Prostate gland (tissue), 2 donors: ENCODE measurements around the gene PTPRT. TPM values are rescaled to one million over a fixed set of nuclear protein-coding genes. Genes with fewer than 3 reads are reported as not detected.

Experiments used
- DNase-seq: peaks from one replicate; pipeline ENCODE4 v3.0.0-alpha.2; 2019; ENCODE audit warnings: low spot score
- H3K27ac ChIP-seq, 2 donors: fragments of 200-600 bp; sonication (generic); 2 replicates each; pipeline ENCODE4 v1.5.1; 2017 to 2019
- H3K27me3 ChIP-seq: fragments of 200-600 bp; sonication (generic); replicated peaks from 2 replicates; pipeline ENCODE4 v1.5.1; 2019; ENCODE audit not compliant: insufficient read depth
- H3K36me3 ChIP-seq, 2 donors: fragments of 200-600 bp; sonication (generic); 1 replicate in 1 of 2; 2 replicates in 1 of 2; pipeline versions ENCODE4 v1.5.1 to v1.8.1; 2017 to 2019
- H3K4me1 ChIP-seq: fragments of 200-600 bp; sonication (generic); replicated peaks from 2 replicates; pipeline ENCODE4 v1.5.1; 2019
- H3K4me3 ChIP-seq, 2 donors: fragments of 200-600 bp; sonication (generic); 2 replicates each; pipeline ENCODE4 v1.5.1; 2017 to 2019
- H3K9me3 ChIP-seq: fragments of 200-600 bp; sonication (generic); 2 replicates; pipeline ENCODE4 v1.5.1; 2017
- POLR2A ChIP-seq: fragments of 450-650 bp; IDR thresholded peaks from one replicate; pipeline ENCODE4 v1.6.1; 2016; ENCODE audit warnings: antibody characterized with exemption, mild to moderate bottlenecking
- POLR2AphosphoS5 ChIP-seq: sonication (generic); formaldehyde crosslinking; IDR thresholded peaks from one replicate; pipeline ENCODE4 v1.6.1; 2017; ENCODE audit warnings: antibody characterized with exemption
- WGBS: methylation state at CpG from one replicate; pipeline ENCODE4 v1.1.5; 2018; 5-methylcytosine and 5-hydroxymethylcytosine counted together
- intact Hi-C: fragments of 100-400 bp; cut with DNase I; formaldehyde crosslinking; loops from one replicate; pipeline ENCODE4 v1.14.2; 2022
- total RNA-seq, 2 donors: library from RNA; depleted of rRNA; stranded (reverse); fragments of >200 nt; gene quantifications; one replicate each; pipeline ENCODE4 v1.1.0, GENCODE V29; 2016
- TF ChIP-seq, protein P1 (sequence below), 4 experiments: fragments of 200-600 bp in 2 of 4; fragments of 450-650 bp in 2 of 4; sonication (generic) in 2 of 4; IDR thresholded peaks; 1 replicate in 3 of 4; 2 replicates in 1 of 4; pipeline ENCODE4 v1.5.1; 2016 to 2019; ENCODE audit warnings: antibody characterized with exemption in 4 of 4, mild to moderate bottlenecking in 2 of 4, moderate library complexity in 2 of 4

Gene PTPRT
- total RNA-seq, 2 donors from 2014 or later: 1.5 to 3.5 TPM

DNA sequence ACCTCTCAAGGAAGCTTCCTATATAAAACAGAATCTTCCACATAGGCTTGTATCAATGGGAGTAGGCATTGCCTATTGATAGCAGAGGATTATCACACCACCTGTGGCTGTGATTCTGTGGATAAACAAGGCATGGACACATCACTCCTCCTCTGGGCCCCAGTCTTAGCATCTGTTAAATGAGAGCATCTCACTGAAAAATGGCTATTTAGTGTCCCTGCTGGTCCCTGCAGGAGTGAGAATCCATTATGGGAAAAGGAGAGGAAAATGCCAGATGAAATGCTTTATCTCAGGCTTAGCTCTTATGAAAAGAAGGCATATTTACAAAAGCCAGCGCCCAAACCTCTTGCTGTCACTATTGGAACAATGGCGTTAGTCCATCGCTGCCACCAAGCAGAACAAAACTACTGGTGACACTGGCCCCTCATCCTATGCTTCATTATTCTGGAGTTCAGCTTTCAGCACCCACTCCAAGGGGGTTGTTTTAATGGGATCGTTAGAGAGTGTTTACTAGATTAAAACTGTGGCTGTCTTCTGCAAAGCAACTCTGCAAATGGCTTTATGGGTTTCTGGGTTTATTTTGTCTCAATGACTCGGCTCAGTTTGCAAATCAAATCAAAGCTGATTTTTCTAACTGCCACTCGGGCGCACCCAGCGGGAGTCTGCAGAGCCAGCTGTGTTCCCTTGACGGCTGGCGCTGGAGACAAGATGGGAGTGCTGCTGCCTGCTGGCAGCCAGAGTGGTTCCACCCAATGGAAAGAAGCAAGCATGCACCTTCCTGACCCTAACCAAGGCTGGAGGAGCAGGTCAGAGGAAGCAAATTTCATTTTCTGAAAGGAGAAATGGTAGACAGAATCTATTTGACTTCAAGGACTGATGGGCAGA lies 912.7 kb downstream of the PTPRT start:
- Histone ChIP-seq H3K4me1 (no peaks in the 10 kb centered on the region), H3K4me3 (no peak overlapping the region), H3K9me3 (no peaks in the 10 kb centered on the region), H3K27me3 (no peaks in the 10 kb centered on the region), H3K27ac (no peak overlapping the region), H3K36me3 (no peaks in the 10 kb centered on the region)
- intact Hi-C loops: no loop called here
- 35% methylated on average over 10 of the region's 10 CpGs for WGBS
- no peak for DNase-seq
- no peak for TF ChIP-seq POLR2A
- TF ChIP-seq, protein P1, sequence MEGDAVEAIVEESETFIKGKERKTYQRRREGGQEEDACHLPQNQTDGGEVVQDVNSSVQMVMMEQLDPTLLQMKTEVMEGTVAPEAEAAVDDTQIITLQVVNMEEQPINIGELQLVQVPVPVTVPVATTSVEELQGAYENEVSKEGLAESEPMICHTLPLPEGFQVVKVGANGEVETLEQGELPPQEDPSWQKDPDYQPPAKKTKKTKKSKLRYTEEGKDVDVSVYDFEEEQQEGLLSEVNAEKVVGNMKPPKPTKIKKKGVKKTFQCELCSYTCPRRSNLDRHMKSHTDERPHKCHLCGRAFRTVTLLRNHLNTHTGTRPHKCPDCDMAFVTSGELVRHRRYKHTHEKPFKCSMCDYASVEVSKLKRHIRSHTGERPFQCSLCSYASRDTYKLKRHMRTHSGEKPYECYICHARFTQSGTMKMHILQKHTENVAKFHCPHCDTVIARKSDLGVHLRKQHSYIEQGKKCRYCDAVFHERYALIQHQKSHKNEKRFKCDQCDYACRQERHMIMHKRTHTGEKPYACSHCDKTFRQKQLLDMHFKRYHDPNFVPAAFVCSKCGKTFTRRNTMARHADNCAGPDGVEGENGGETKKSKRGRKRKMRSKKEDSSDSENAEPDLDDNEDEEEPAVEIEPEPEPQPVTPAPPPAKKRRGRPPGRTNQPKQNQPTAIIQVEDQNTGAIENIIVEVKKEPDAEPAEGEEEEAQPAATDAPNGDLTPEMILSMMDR (IDR thresholded peaks at IDR 0.05): no peak
- no peak for TF ChIP-seq POLR2AphosphoS5

DNA sequence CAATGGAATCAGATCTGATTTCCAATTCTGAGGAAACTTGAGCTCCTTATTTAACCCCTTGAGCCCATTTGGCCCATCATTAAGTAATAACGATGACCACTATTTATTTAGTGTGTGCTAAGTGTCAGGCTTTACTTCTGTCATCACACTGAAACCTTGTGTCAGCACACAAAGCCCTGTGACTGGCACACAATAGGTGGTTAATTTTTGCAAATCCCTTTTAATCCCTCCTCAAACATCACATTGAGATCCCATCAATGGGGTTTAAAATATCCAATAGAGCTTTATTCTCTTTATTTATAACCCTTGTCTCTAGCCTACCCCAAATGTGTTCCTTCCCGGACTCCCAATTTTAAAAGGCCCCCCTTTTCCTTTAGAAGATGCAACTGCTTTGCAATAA lies 914.7 kb downstream of the PTPRT start:
- TF ChIP-seq, protein P1 (IDR thresholded peaks at IDR 0.05): no peak
- TF ChIP-seq POLR2A (no peak), POLR2AphosphoS5 (no peak)
- 35% methylated on average over 2 of the region's 2 CpGs for WGBS
- no peak overlapping the region for H3K27ac ChIP-seq
- no peak overlapping the region for H3K4me3 ChIP-seq
- DNase-seq: no peak
- H3K4me1 ChIP-seq: no peaks in the 10 kb centered on the region
- intact Hi-C loops: no loop called here
- H3K27me3 ChIP-seq: no peaks in the 10 kb centered on the region
- no peaks in the 10 kb centered on the region for H3K9me3 ChIP-seq
- no peaks in the 10 kb centered on the region for H3K36me3 ChIP-seq

DNA sequence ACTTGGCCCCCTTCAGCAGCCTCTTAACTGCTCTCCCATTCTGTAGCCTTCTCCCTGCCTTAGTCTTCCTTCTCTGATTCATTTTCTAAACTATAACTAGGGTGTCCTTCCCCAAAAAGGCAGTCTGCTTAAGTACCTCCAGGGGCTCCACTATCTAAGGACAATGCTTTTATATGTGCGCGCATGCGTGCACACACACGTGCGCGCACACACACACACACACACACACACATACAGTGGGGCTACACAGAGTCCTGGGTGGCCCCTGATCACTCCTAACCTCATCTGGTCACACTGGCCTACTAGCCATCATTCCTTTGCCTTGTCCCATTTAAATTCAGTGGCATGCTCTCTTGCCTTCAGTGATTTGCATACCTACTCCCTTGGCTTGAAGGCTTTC lies 917.2 kb downstream of the PTPRT start:
- Histone ChIP-seq H3K27me3 (no peaks in the 10 kb centered on the region), H3K4me1 (no peaks in the 10 kb centered on the region), H3K27ac (no peak overlapping the region), H3K4me3 (no peak overlapping the region), H3K9me3 (no peaks in the 10 kb centered on the region), H3K36me3 (no peaks in the 10 kb centered on the region)
- 93% methylated on average over 6 of the region's 6 CpGs for WGBS
- intact Hi-C loops: no loop called here
- TF ChIP-seq, protein P1 (IDR thresholded peaks at IDR 0.05): no peak
- TF ChIP-seq POLR2A (no peak), POLR2AphosphoS5 (no peak)
- DNase-seq: no peak

DNA sequence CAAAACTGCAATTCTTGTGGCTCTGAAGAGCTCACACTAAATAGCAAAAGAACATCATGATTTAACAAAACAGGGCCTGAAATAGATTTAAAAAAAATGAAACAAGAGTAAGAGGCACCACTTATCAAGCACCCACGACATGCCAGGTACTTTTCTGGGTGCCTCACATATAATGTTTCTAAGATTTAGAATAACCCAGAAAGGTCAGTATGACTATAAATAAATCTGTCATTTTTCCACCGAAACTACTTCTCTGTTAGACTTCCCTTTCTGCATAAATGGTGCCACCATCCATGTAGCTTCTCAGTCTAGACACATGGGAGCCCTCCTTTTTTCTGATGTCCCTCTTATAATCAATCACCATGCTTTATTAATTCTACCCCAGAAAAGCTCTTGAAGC lies 919.2 kb downstream of the PTPRT start:
- H3K9me3 ChIP-seq: no peaks in the 10 kb centered on the region
- no peaks in the 10 kb centered on the region for H3K4me1 ChIP-seq
- no peak for DNase-seq
- WGBS: 75% methylated on average over 2 of the region's 2 CpGs
- TF ChIP-seq, protein P1 (IDR thresholded peaks at IDR 0.05): no peak
- TF ChIP-seq POLR2AphosphoS5 (no peak), POLR2A (no peak)
- H3K27me3 ChIP-seq: no peaks in the 10 kb centered on the region
- H3K4me3 ChIP-seq: no peak overlapping the region
- no peak overlapping the region for H3K27ac ChIP-seq
- H3K36me3 ChIP-seq: no peaks in the 10 kb centered on the region
- intact Hi-C loops: no loop called here
